ENCODE measurements around the gene IKZF2.

- TF ChIP-seq CTCF (IDR thresholded peaks at IDR 0.05) (no peak), POLR2A (IDR thresholded peaks at IDR 0.05) (no peak)
Measured at GRCh38 chr2:212953170-212953920, 198.1 kb downstream of the IKZF2 start.
